ENCODE results near the gene PROCA1.

Gene PROCA1

DNA sequence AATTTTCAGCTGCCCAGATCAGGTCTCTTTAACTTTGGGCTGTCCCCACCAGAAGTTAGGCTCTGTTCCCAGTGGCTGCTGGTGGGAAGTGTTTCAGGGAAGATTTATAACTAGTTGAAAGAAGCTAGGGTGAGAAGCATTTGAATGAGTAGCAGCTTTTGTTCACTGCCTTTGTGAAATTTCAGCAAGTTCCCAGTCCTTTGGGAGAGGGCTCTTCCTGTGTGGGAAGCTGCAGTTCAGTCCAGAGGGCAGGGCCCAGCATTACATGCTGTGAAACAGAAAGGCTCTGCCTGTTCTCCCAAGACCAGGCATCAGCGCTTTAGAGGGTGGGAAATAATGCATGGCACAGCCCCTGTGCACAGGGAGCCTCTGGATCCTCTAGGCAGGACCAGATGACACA lies 17.8 kb downstream of the PROCA1 start:
- H3K4me2 ChIP-seq (ENCODE audit: low read length) = no peak overlapping the region
- peaks cover 80% of the 10 kb centered on the region for H3K36me3 ChIP-seq (ENCODE audit: control insufficient read depth, low read length)
- no peaks in the 10 kb centered on the region for H3K27me3 ChIP-seq (ENCODE audit: control insufficient read depth, low read length)
- H3K79me2 ChIP-seq (ENCODE audit: control insufficient read depth, low read length) = no peaks in the 10 kb centered on the region
- H3K9me3 ChIP-seq (ENCODE audit: control insufficient read depth, insufficient read depth, low read length) = no peaks in the 10 kb centered on the region
- no peak overlapping the region for H3K4me3 ChIP-seq (ENCODE audit: low read length)
- no peaks in the 10 kb centered on the region for H4K20me1 ChIP-seq (ENCODE audit: control insufficient read depth, insufficient read depth, low read depth, low read length)
- H3K27ac ChIP-seq (ENCODE audit: low read depth, low read length) = no peak overlapping the region
- H3K9me2 ChIP-seq (replicated peaks; ENCODE audit: control insufficient read depth, low read length) = no peaks in the 10 kb centered on the region
- H3K4me1 ChIP-seq (ENCODE audit: control insufficient read depth, low read length) = no peaks in the 10 kb centered on the region
- TF ChIP-seq, protein P1, sequence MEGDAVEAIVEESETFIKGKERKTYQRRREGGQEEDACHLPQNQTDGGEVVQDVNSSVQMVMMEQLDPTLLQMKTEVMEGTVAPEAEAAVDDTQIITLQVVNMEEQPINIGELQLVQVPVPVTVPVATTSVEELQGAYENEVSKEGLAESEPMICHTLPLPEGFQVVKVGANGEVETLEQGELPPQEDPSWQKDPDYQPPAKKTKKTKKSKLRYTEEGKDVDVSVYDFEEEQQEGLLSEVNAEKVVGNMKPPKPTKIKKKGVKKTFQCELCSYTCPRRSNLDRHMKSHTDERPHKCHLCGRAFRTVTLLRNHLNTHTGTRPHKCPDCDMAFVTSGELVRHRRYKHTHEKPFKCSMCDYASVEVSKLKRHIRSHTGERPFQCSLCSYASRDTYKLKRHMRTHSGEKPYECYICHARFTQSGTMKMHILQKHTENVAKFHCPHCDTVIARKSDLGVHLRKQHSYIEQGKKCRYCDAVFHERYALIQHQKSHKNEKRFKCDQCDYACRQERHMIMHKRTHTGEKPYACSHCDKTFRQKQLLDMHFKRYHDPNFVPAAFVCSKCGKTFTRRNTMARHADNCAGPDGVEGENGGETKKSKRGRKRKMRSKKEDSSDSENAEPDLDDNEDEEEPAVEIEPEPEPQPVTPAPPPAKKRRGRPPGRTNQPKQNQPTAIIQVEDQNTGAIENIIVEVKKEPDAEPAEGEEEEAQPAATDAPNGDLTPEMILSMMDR (IDR thresholded peaks at IDR 0.05; ENCODE audit: low read depth, low read length, poor library complexity, severe bottlenecking) = no peak
- no peak for TF ChIP-seq EZH2phosphoT487 (IDR thresholded peaks at IDR 0.05; ENCODE audit: borderline replicate concordance, low read length)
- no peaks in the 10 kb centered on the region for H3F3A ChIP-seq (ENCODE audit: control insufficient read depth, insufficient read depth)

DNA sequence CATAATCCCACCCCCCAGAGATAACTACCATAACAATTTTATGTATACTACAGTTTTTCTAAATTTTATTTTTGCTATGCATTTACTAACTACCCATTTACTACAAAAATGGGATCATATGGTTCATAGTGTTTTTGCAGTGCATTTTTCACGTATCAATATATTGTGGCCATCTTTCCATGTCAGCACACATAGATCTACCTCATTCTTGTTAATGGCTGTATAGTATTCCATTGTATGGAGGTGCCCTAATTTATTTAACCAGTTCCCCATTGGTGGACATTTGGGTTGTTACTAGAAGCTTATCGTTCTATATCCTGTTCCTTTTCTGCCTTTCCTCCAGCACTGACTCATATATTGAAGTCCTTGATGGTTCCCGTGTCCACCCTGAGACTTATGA lies 22.7 kb downstream of the PROCA1 start:
- H3K9me3 ChIP-seq (ENCODE audit: control insufficient read depth, insufficient read depth, low read length) = no peaks in the 10 kb centered on the region
- TF ChIP-seq, protein P1 (IDR thresholded peaks at IDR 0.05; ENCODE audit: low read depth, low read length, poor library complexity, severe bottlenecking) = no peak
- TF ChIP-seq EZH2phosphoT487 (IDR thresholded peaks at IDR 0.05; ENCODE audit: borderline replicate concordance, low read length) = no peak

DNA sequence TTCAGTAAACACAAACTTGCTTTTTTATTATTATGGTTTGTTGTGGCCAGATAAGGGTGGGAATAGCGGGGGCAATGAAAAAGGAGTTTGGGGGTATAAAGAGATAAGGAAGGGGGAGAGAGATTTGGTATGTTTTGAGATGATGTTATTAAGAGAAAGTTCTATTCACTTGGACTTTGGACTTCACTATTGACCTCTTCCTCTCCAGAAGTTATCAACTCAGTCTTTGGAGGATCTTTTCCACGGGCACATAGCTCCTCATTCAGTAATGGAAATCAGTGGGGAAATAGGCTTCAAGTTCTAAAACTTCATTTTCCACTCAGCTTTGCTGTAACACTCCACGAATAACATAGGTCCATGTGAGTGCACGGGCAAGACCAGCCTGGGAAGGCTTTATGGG lies 23.2 kb downstream of the PROCA1 start:
- no peaks in the 10 kb centered on the region for H4K20me1 ChIP-seq (ENCODE audit: control insufficient read depth, insufficient read depth, low read depth, low read length)
- no peak for TF ChIP-seq EZH2phosphoT487 (IDR thresholded peaks at IDR 0.05; ENCODE audit: borderline replicate concordance, low read length)
- TF ChIP-seq, protein P1 (IDR thresholded peaks at IDR 0.05; ENCODE audit: low read depth, low read length, poor library complexity, severe bottlenecking) = no peak
- no peak overlapping the region for H3K4me2 ChIP-seq (ENCODE audit: low read length)
- no peaks in the 10 kb centered on the region for H3K4me1 ChIP-seq (ENCODE audit: control insufficient read depth, low read length)
- no peaks in the 10 kb centered on the region for H3K79me2 ChIP-seq (ENCODE audit: control insufficient read depth, low read length)
- H3F3A ChIP-seq (ENCODE audit: control insufficient read depth, insufficient read depth) = no peaks in the 10 kb centered on the region
- no peak overlapping the region for H3K4me3 ChIP-seq (ENCODE audit: low read length)
- H3K27me3 ChIP-seq (ENCODE audit: control insufficient read depth, low read length) = no peaks in the 10 kb centered on the region
- no peaks in the 10 kb centered on the region for H3K9me2 ChIP-seq (replicated peaks; ENCODE audit: control insufficient read depth, low read length)
- peaks cover 74% of the 10 kb centered on the region for H3K36me3 ChIP-seq (ENCODE audit: control insufficient read depth, low read length)
- no peaks in the 10 kb centered on the region for H3K9me3 ChIP-seq (ENCODE audit: control insufficient read depth, insufficient read depth, low read length)
- no peak overlapping the region for H3K27ac ChIP-seq (ENCODE audit: low read depth, low read length)

More for the DNA sequence above, 22.7 kb downstream of the PROCA1 start:
- no peak overlapping the region for H3K27ac ChIP-seq (ENCODE audit: low read depth, low read length)
- H3F3A ChIP-seq (ENCODE audit: control insufficient read depth, insufficient read depth) = no peaks in the 10 kb centered on the region
- H3K79me2 ChIP-seq (ENCODE audit: control insufficient read depth, low read length) = no peaks in the 10 kb centered on the region
- H3K9me2 ChIP-seq (replicated peaks; ENCODE audit: control insufficient read depth, low read length) = no peaks in the 10 kb centered on the region
- peaks cover 77% of the 10 kb centered on the region for H3K36me3 ChIP-seq (ENCODE audit: control insufficient read depth, low read length)
- H3K4me1 ChIP-seq (ENCODE audit: control insufficient read depth, low read length) = no peaks in the 10 kb centered on the region
- no peak overlapping the region for H3K4me3 ChIP-seq (ENCODE audit: low read length)
- no peaks in the 10 kb centered on the region for H4K20me1 ChIP-seq (ENCODE audit: control insufficient read depth, insufficient read depth, low read depth, low read length)
- H3K27me3 ChIP-seq (ENCODE audit: control insufficient read depth, low read length) = no peaks in the 10 kb centered on the region
- no peak overlapping the region for H3K4me2 ChIP-seq (ENCODE audit: low read length)

DNA sequence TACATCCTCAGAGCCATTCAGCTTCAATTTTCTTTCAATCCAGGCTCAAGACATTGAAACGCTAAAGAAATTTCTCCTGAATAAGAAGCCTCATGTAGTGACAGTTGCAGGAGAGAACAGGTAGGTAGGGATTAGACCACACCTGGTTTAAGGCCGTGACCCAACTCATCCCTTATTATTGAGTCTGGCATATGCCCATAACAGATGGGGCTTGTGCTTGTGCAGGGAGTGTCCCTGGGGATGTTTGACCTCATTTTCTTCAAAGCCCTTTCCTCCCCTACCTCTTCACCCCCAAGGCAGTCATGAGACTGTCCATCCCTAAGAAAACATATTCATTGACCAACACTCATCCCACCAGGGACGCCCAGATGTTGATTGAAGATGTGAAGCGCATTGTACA lies 25.4 kb downstream of the PROCA1 start:
- no peak for TF ChIP-seq EZH2phosphoT487 (IDR thresholded peaks at IDR 0.05; ENCODE audit: borderline replicate concordance, low read length)
- TF ChIP-seq, protein P1 (IDR thresholded peaks at IDR 0.05; ENCODE audit: low read depth, low read length, poor library complexity, severe bottlenecking) = no peak
- Histone ChIP-seq H3F3A (ENCODE audit: control insufficient read depth, insufficient read depth) (no peaks in the 10 kb centered on the region), H3K9me2 (replicated peaks; ENCODE audit: control insufficient read depth, low read length) (no peaks in the 10 kb centered on the region), H4K20me1 (ENCODE audit: control insufficient read depth, insufficient read depth, low read depth, low read length) (no peaks in the 10 kb centered on the region), H3K9me3 (ENCODE audit: control insufficient read depth, insufficient read depth, low read length) (no peaks in the 10 kb centered on the region), H3K27me3 (ENCODE audit: control insufficient read depth, low read length) (no peaks in the 10 kb centered on the region), H3K4me3 (ENCODE audit: low read length) (no peak overlapping the region), H3K27ac (ENCODE audit: low read depth, low read length) (no peak overlapping the region), H3K4me2 (ENCODE audit: low read length) (no peak overlapping the region), H3K4me1 (ENCODE audit: control insufficient read depth, low read length) (no peaks in the 10 kb centered on the region), H3K36me3 (ENCODE audit: control insufficient read depth, low read length) (peaks cover 94% of the 10 kb centered on the region), H3K79me2 (ENCODE audit: control insufficient read depth, low read length) (no peaks in the 10 kb centered on the region)
